Endodermal cell (in vitro differentiated cells): ENCODE measurements around the gene ANO9. TPM values are rescaled to one million over a fixed set of nuclear protein-coding genes. Genes with fewer than 3 reads are reported as not detected.

Experiments
- DNase-seq: peaks from one replicate; pipeline ENCODE4 v3.0.0-alpha.2; 2017
- H3K27ac ChIP-seq: 2 replicates; pipeline ENCODE4 v1.5.1; 2013; ENCODE audit warnings: mild to moderate bottlenecking, low read depth, low read length, moderate library complexity
- H3K27me3 ChIP-seq: 2 replicates; pipeline ENCODE4 v1.6.1; 2013; ENCODE audit warnings: mild to moderate bottlenecking, low read length, moderate library complexity; ENCODE audit not compliant: insufficient read depth, control insufficient read depth, poor library complexity, severe bottlenecking
- H3K36me3 ChIP-seq: 2 replicates; pipeline ENCODE4 v1.7.0; 2013; ENCODE audit warnings: mild to moderate bottlenecking, low read length, moderate library complexity; ENCODE audit not compliant: control insufficient read depth, insufficient read depth
- H3K4me1 ChIP-seq: one replicate; pipeline ENCODE4 v1.7.0; 2013; ENCODE audit warnings: low read length; ENCODE audit not compliant: control insufficient read depth, insufficient read depth
- H3K4me3 ChIP-seq: 2 replicates; pipeline ENCODE4 v1.5.1; 2013; ENCODE audit warnings: mild to moderate bottlenecking, low read length, moderate library complexity
- H3K9ac ChIP-seq: 2 replicates; pipeline ENCODE4 v1.6.1; 2013; ENCODE audit warnings: mild to moderate bottlenecking, low read length, moderate library complexity; ENCODE audit not compliant: poor library complexity, severe bottlenecking; ENCODE audit errors: extremely low read depth
- H3K9me3 ChIP-seq: 2 replicates; pipeline ENCODE4 v1.6.1; 2013; ENCODE audit warnings: mild to moderate bottlenecking, low read length, moderate library complexity; ENCODE audit not compliant: control insufficient read depth
- H3K27ac Mint-ChIP-seq: 2 replicates; pipeline ENCODE4 v1.8.0; 2020; ENCODE audit warnings: mixed read lengths
- H3K27me3 Mint-ChIP-seq: 2 replicates; pipeline ENCODE4 v1.8.0; 2021; ENCODE audit warnings: mild to moderate bottlenecking, mixed read lengths; ENCODE audit not compliant: insufficient read depth
- H3K36me3 Mint-ChIP-seq: 2 replicates; pipeline ENCODE4 v1.8.0; 2020; ENCODE audit warnings: low read depth, mixed read lengths
- H3K4me1 Mint-ChIP-seq: 2 replicates; pipeline ENCODE4 v1.8.0; 2020; ENCODE audit warnings: mixed read lengths
- H3K4me3 Mint-ChIP-seq: 2 replicates; pipeline ENCODE4 v1.8.0; 2020; ENCODE audit warnings: mild to moderate bottlenecking, moderate library complexity, mixed read lengths
- H3K9me3 Mint-ChIP-seq: 2 replicates; pipeline ENCODE4 v1.8.0; 2020; ENCODE audit warnings: mild to moderate bottlenecking, mixed read lengths
- WGBS, 2 experiments: methylation state at CpG; one replicate each; pipeline versions ENCODE4 v1.1.5 to v1.1.7; 2013; ENCODE audit warnings: missing lambda C conversion rate in 2 of 2, mixed read lengths in 1 of 2; ENCODE audit not compliant: insufficient coverage in 1 of 2, insufficient read length in 1 of 2; 5-methylcytosine and 5-hydroxymethylcytosine counted together
- total RNA-seq, 2 donors: library from RNA; stranded (reverse); fragmentation: NEBNext Ultra II Directional in 1 of 2; extraction: Animal tissue kit (Norgen Biotek cat#: 25700) in 1 of 2; gene quantifications; 2 replicates in 1 of 2; 3 replicates in 1 of 2; pipeline ENCODE4 v1.2.1, GENCODE V29; 2021
- TF ChIP-seq, protein P1 (sequence below): fragments of 200-600 bp; sonication (generic); conservative IDR thresholded peaks from 2 replicates; pipeline ENCODE4 v1.5.0; 2021; ENCODE audit warnings: antibody characterized with exemption, mild to moderate bottlenecking

Gene ANO9
- total RNA-seq, 2 donors from 2014 or later = 16.8 to 17.8 TPM

DNA sequence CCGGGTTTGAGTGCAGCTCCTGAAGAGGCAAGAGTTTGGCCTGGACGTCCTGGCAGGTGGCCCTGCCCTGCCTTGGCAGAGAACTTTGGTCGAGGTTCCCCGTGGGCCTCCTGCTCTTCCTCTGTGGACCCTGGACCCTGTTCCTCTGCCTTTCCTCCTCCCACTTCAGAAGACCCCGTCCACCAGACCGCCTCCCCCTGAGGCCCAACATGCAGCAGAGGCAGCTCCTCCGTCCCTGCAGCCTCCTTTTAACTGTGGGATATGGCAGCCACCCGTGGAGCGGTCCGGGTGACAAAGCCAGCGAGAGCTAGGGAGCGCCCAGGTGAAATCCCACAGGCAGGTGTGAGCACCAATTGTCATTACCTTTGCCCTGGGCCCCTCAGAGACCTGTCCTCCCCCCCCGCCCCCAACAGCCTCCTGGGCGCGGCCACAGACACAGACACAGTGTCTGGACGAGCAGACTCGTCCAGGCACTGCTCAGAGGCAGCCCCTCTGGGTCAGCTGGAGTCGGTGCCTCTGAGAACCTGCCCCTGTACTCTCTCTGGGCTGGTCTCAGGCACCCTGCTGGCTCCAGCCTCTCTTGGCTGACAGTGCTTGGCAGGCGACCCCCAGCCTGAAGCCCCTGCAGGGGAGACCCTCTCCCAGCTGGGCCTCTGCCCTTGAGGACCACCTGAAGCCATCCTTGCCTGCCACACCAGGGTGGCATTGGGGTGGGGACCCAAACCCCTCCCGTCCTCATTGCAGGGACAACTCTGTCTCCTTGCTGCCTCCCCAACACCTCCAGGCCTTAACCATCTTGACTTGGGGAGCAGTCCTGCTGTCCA is 4.2 kb upstream of the ANO9 start:
- Histone ChIP-seq H3K9ac (no peak overlapping the region), H3K4me3 (no peak overlapping the region), H3K4me1 (no peaks in the 10 kb centered on the region), H3K9me3 (no peaks in the 10 kb centered on the region), H3K27ac (no peak overlapping the region), H3K27me3 (no peaks in the 10 kb centered on the region), H3K36me3 (no peaks in the 10 kb centered on the region)
- peak; percentile 68 for DNase-seq
- Mint-ChIP-seq H3K9me3 (no peaks in the 10 kb centered on the region), H3K27me3 (peaks cover 5% of the 10 kb centered on the region), H3K27ac (no peak overlapping the region), H3K4me3 (no peak overlapping the region), H3K4me1 (peaks cover 5% of the 10 kb centered on the region), H3K36me3 (no peaks in the 10 kb centered on the region)
- TF ChIP-seq, protein P1, sequence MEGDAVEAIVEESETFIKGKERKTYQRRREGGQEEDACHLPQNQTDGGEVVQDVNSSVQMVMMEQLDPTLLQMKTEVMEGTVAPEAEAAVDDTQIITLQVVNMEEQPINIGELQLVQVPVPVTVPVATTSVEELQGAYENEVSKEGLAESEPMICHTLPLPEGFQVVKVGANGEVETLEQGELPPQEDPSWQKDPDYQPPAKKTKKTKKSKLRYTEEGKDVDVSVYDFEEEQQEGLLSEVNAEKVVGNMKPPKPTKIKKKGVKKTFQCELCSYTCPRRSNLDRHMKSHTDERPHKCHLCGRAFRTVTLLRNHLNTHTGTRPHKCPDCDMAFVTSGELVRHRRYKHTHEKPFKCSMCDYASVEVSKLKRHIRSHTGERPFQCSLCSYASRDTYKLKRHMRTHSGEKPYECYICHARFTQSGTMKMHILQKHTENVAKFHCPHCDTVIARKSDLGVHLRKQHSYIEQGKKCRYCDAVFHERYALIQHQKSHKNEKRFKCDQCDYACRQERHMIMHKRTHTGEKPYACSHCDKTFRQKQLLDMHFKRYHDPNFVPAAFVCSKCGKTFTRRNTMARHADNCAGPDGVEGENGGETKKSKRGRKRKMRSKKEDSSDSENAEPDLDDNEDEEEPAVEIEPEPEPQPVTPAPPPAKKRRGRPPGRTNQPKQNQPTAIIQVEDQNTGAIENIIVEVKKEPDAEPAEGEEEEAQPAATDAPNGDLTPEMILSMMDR = no peak
- 78 to 83% methylated on average over 14 to 20 of the region's 20 CpGs for WGBS, 2 experiments

DNA sequence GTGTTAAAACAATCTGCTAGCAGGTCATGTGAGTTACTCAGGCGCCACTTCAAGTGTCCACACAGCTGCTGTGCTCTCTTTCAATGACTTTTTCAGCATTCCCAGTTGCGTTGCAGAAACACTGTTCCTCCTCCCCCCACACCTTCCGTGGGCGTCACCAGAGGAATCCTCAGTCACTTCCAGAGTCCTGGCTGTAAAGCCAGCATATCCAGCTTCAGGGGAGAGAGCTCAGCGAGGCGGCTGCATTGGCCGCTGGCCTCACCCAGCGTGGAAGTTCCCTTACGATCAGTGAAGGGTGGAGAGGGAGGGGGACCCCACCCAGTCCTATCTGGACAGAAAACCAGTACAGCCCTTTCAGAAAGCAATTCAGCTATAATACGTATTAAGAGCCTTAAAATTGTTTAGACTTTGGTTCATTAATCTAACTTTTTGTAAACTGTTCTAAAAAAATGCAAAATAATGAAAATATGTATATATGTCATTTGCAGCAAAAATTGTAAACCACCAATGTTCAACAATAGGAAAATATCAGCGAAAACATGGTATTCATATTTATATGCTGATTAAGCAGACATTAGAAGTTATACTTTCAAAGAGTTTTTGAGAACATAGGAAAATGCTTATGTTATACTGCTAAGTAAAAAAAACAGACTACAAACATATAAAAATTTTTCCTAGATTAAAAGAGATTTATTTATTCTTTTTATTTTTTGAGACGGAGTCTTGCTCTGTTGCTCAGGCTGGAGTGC is 2.8 kb upstream of the ANO9 start:
- H3K9me3 Mint-ChIP-seq = no peaks in the 10 kb centered on the region
- 83 to 90% methylated on average over 6 to 12 of the region's 12 CpGs for WGBS, 2 experiments
- no peak overlapping the region for H3K4me3 Mint-ChIP-seq
- no peaks in the 10 kb centered on the region for H3K9me3 ChIP-seq
- no peaks in the 10 kb centered on the region for H3K27me3 ChIP-seq
- no peak overlapping the region for H3K27ac ChIP-seq
- peaks cover 5% of the 10 kb centered on the region for H3K4me1 Mint-ChIP-seq
- H3K36me3 Mint-ChIP-seq = no peaks in the 10 kb centered on the region
- H3K36me3 ChIP-seq = no peaks in the 10 kb centered on the region
- H3K27me3 Mint-ChIP-seq = peaks cover 5% of the 10 kb centered on the region
- H3K27ac Mint-ChIP-seq = no peak overlapping the region
- no peak overlapping the region for H3K4me3 ChIP-seq
- DNase-seq = no peak
- no peaks in the 10 kb centered on the region for H3K4me1 ChIP-seq
- TF ChIP-seq, protein P1 = no peak
- H3K9ac ChIP-seq = no peak overlapping the region

DNA sequence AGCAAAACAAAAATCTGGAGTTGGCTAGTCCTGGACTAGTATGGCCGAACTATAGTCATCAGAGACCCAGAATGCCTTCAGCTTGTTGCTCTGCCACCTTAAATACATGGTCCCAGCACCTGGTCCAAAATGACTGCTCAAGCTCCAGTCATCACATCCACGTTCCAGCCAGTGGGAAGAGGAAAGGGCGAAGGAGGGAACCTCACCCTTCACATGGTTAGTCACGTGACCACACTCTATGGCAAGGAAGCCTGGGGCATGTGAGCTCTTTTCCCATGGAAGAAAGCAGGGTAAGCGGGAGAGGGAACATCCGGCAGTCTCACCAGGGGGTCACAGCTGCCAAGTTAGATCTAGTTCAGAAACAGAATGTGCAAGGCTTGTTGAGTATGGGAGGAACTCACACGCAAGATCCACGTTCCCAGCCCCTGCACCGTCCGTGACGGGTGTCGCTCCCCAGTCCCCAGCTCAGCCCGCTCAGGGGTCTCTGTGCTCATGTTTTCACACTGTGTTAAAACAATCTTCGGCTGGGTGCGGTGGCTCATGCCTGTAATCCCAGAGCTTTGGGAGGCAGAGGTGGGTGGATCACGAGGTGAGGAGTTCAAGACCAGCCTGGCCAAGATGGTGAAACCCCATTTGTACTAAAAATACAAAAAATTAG is 1.9 kb upstream of the ANO9 start:
- Mint-ChIP-seq H3K36me3 (no peaks in the 10 kb centered on the region), H3K9me3 (no peaks in the 10 kb centered on the region)

More for the DNA sequence above, 1.9 kb upstream of the ANO9 start:
- H3K27ac Mint-ChIP-seq = no peak overlapping the region
- Histone ChIP-seq H3K27me3 (no peaks in the 10 kb centered on the region), H3K36me3 (no peaks in the 10 kb centered on the region), H3K27ac (no peak overlapping the region), H3K9ac (no peak overlapping the region), H3K4me1 (no peaks in the 10 kb centered on the region), H3K9me3 (no peaks in the 10 kb centered on the region), H3K4me3 (no peak overlapping the region)
- H3K4me3 Mint-ChIP-seq = no peak overlapping the region
- peaks cover 3% of the 10 kb centered on the region for H3K4me1 Mint-ChIP-seq
- TF ChIP-seq, protein P1 = no peak
- H3K27me3 Mint-ChIP-seq = peaks cover 5% of the 10 kb centered on the region
- 85 to 90% methylated on average over 8 to 16 of the region's 16 CpGs for WGBS, 2 experiments
- no peak for DNase-seq
